HepG2 (cell line): ENCODE data around the gene ZNRF3. TPM values are rescaled to one million over a fixed set of nuclear protein-coding genes. Genes with fewer than 3 reads are reported as not detected.

Experiments
- AGO1 ChIP-seq: fragments of 200-400 bp; formaldehyde crosslinking; IDR thresholded peaks from 2 replicates; pipeline ENCODE4 v1.6.1; 2017; ENCODE audit warnings: mild to moderate bottlenecking, low read depth, low read length, moderate library complexity; ENCODE audit not compliant: poor library complexity, severe bottlenecking
- CBX5 ChIP-seq: sonication (generic); formaldehyde crosslinking; IDR thresholded peaks from 2 replicates; pipeline ENCODE4 v1.4.0; 2020; ENCODE audit warnings: missing genetic modification reagents, borderline replicate concordance
- GZF1 ChIP-seq: sonication (generic); formaldehyde crosslinking; IDR thresholded peaks from 2 replicates; pipeline ENCODE4 v1.5.1; 2020; ENCODE audit warnings: mild to moderate bottlenecking, missing genetic modification reagents
- HDAC1 ChIP-seq: sonication (generic); formaldehyde crosslinking; IDR thresholded peaks from 2 replicates; pipeline ENCODE4 v1.5.1; 2020; ENCODE audit warnings: mild to moderate bottlenecking, missing genetic modification reagents
- NR2F6 ChIP-seq, 2 experiments: IDR thresholded peaks; 2 replicates each; pipeline ENCODE4 v1.6.1; 2016; ENCODE audit warnings: antibody characterized with exemption in 1 of 2, mild to moderate bottlenecking in 1 of 2
- PAF1 ChIP-seq: IDR thresholded peaks from 2 replicates; pipeline ENCODE4 v1.6.1; 2016; ENCODE audit warnings: missing genetic modification reagents, missing compliant biosample characterization
- PHF20 ChIP-seq: sonication (generic); formaldehyde crosslinking; IDR thresholded peaks from 2 replicates; pipeline ENCODE4 v1.5.0; 2020; ENCODE audit warnings: mild to moderate bottlenecking, missing genetic modification reagents
- SP4 ChIP-seq: sonication (generic); formaldehyde crosslinking; IDR thresholded peaks from 2 replicates; pipeline ENCODE4 v1.8.1; 2023; ENCODE audit warnings: mild to moderate bottlenecking, missing genetic modification reagents
- TCF12 ChIP-seq, 2 experiments: fragments of 450-650 bp in 1 of 2; sonication (generic) in 1 of 2; formaldehyde crosslinking in 1 of 2; IDR thresholded peaks; 2 replicates each; pipeline versions ENCODE4 v1.6.1 to v1.8.0; 2017 to 2022; ENCODE audit warnings: antibody characterized with exemption in 1 of 2, mild to moderate bottlenecking in 1 of 2, missing genetic modification reagents in 1 of 2, moderate library complexity in 1 of 2
- TP53 ChIP-seq: sonication (generic); formaldehyde crosslinking; conservative IDR thresholded peaks from 2 replicates; pipeline ENCODE4 v1.4.0; 2020; ENCODE audit warnings: missing genetic modification reagents
- UBTF ChIP-seq: sonication (generic); formaldehyde crosslinking; IDR thresholded peaks from 2 replicates; pipeline ENCODE4 v1.4.0; 2020; ENCODE audit warnings: mild to moderate bottlenecking, missing genetic modification reagents
- XBP1 ChIP-seq: sonication (generic); formaldehyde crosslinking; IDR thresholded peaks from 2 replicates; pipeline ENCODE4 v1.5.0; 2020; ENCODE audit warnings: missing genetic modification reagents
- ZNF160 ChIP-seq: sonication (generic); formaldehyde crosslinking; IDR thresholded peaks from 2 replicates; pipeline ENCODE4 v1.8.0; 2022; ENCODE audit warnings: mild to moderate bottlenecking, inconsistent platforms, missing genetic modification reagents
- ZNF543 ChIP-seq: sonication (generic); formaldehyde crosslinking; IDR thresholded peaks from 2 replicates; pipeline ENCODE4 v1.4.0; 2020; ENCODE audit warnings: mild to moderate bottlenecking, missing genetic modification reagents
- ZNF569 ChIP-seq: sonication (generic); formaldehyde crosslinking; IDR thresholded peaks from 2 replicates; pipeline ENCODE4 v1.5.0; 2020; ENCODE audit warnings: mild to moderate bottlenecking, missing genetic modification reagents, moderate library complexity, borderline replicate concordance
- ZSCAN25 ChIP-seq: sonication (generic); formaldehyde crosslinking; IDR thresholded peaks from 2 replicates; pipeline ENCODE4 v1.8.0; 2022; ENCODE audit warnings: mild to moderate bottlenecking, missing genetic modification reagents
- polyA plus RNA-seq, 8 experiments: library from polyadenylated mRNA; depleted of rRNA in 3 of 8; stranded (reverse) in 7 of 8; unstranded in 1 of 8; fragments of >200 nt; fragmentation: Illumina TruSeq in 4 of 8; extraction: Trizol in 4 of 8; gene quantifications; 2 replicates each; pipeline versions ENCODE4 v1.2.1 to v1.2.3, GENCODE V29; 2011 to 2016; ENCODE audit warnings: low read depth in 4 of 8, missing spikeins in 1 of 8, mixed read lengths in 1 of 8; ENCODE audit not compliant: insufficient read depth in 1 of 8
- total RNA-seq, 5 experiments: library from RNA; depleted of rRNA; stranded (reverse); fragments of >200 nt; fragmentation: Illumina TruSeq; extraction: Trizol; gene quantifications; 2 replicates each; pipeline ENCODE4 v1.2.3, GENCODE V29; 2016; ENCODE audit warnings: low read depth in 1 of 5
- TF ChIP-seq, protein P1 (sequence below): sonication (generic); formaldehyde crosslinking; IDR thresholded peaks from 2 replicates; pipeline ENCODE4 v1.8.0; 2022; ENCODE audit warnings: mild to moderate bottlenecking, missing genetic modification reagents, moderate library complexity
- TF ChIP-seq, protein P2 (sequence below): sonication (generic); formaldehyde crosslinking; IDR thresholded peaks from 2 replicates; pipeline ENCODE4 v1.9.0; 2021; ENCODE audit warnings: missing genetic modification reagents, borderline replicate concordance
- TF ChIP-seq, protein P3 (sequence below): sonication (generic); formaldehyde crosslinking; IDR thresholded peaks from 2 replicates; pipeline ENCODE4 v1.4.0; 2020; ENCODE audit warnings: missing genetic modification reagents
- TF ChIP-seq, protein P4 (sequence below): sonication (generic); formaldehyde crosslinking; IDR thresholded peaks from 2 replicates; pipeline ENCODE4 v1.4.0; 2020; ENCODE audit warnings: missing genetic modification reagents, borderline replicate concordance

ZNRF3 gene
- total and polyA plus RNA-seq, 2 of the 13 experiments (the other 11 are each of a cell fraction or from before 2014, with no cell fraction given), result 20.3 to 36.7 TPM

DNA sequence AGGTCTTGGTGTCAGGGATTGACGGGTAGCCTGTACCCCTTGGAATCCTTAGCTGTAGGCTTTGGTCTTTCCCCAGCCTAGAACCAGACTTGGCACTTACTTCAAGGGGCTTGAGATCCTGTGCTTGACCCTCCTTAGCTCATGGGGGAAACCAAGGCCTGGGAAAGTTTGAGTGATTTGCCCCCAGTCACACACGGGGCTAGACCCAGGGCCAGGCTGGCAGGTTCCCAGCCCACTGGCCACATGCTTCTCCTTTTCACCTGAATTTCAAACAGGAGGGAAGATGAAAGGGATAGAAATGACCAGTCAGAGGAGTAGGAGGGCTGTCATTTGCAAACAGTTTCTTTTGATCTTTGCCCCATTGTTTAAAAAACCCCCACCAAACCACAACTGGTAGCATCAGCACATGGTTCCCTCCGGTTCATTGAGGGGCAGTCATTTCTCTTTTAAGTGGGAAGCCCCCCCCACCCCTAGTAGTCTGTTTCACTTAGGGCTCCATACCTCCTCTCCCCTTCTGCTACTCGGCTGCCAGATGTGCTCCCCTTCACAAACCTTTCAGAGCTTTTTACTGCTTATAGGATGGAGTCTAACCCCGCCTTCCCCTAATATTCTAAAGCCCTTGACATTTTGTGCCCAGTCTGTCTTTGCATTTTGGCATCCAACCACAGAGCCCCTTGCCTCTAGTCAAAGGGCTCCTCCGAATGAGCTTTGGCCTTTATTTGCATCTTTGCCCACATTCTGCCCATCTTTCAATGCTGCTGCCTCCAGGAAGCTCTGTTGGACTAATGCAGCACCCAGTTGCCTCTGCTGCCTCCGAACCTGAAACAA is 37.6 kb downstream of the ZNRF3 start (continued):
- peak; percentile 70 for TF ChIP-seq HDAC1 (CRISPR knock-in tag)
- TF ChIP-seq CBX5 (CRISPR knock-in tag), result peak; percentile 59; the same call in 1 of the 2 replicates
- TF ChIP-seq XBP1, result no peak
- TF ChIP-seq, protein P1, sequence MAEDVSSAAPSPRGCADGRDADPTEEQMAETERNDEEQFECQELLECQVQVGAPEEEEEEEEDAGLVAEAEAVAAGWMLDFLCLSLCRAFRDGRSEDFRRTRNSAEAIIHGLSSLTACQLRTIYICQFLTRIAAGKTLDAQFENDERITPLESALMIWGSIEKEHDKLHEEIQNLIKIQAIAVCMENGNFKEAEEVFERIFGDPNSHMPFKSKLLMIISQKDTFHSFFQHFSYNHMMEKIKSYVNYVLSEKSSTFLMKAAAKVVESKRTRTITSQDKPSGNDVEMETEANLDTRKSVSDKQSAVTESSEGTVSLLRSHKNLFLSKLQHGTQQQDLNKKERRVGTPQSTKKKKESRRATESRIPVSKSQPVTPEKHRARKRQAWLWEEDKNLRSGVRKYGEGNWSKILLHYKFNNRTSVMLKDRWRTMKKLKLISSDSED (CRISPR knock-in tag), result no peak
- peak; percentile 54; the same call in 1 of the 2 replicates for TF ChIP-seq NR2F6 (IDR thresholded peaks at IDR 0.05)
- peak; percentile 72; the same call in 1 of the 2 replicates for TF ChIP-seq NR2F6 (CRISPR knock-in tag; IDR thresholded peaks at IDR 0.05)
- no peak for TF ChIP-seq TCF12 (IDR thresholded peaks at IDR 0.05)
- peak; percentile 60; the same call in 1 of the 2 replicates for TF ChIP-seq TCF12 (CRISPR knock-in tag; IDR thresholded peaks at IDR 0.05)
- no peak for TF ChIP-seq UBTF (CRISPR knock-in tag)
- 0 out of 2 replicates have a peak, but pooled peaks have one; percentile 14 for TF ChIP-seq SP4 (CRISPR knock-in tag)
- TF ChIP-seq ZNF569, result no peak
- no peak for TF ChIP-seq PHF20
- TF ChIP-seq, protein P2, sequence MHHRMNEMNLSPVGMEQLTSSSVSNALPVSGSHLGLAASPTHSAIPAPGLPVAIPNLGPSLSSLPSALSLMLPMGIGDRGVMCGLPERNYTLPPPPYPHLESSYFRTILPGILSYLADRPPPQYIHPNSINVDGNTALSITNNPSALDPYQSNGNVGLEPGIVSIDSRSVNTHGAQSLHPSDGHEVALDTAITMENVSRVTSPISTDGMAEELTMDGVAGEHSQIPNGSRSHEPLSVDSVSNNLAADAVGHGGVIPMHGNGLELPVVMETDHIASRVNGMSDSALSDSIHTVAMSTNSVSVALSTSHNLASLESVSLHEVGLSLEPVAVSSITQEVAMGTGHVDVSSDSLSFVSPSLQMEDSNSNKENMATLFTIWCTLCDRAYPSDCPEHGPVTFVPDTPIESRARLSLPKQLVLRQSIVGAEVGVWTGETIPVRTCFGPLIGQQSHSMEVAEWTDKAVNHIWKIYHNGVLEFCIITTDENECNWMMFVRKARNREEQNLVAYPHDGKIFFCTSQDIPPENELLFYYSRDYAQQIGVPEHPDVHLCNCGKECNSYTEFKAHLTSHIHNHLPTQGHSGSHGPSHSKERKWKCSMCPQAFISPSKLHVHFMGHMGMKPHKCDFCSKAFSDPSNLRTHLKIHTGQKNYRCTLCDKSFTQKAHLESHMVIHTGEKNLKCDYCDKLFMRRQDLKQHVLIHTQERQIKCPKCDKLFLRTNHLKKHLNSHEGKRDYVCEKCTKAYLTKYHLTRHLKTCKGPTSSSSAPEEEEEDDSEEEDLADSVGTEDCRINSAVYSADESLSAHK (CRISPR knock-in tag), result no peak
- TF ChIP-seq ZNF160 (CRISPR knock-in tag), result 0 out of 2 replicates have a peak, but pooled peaks have one; percentile 38
- 0 out of 2 replicates have a peak, but pooled peaks have one; percentile 33 for TF ChIP-seq ZSCAN25 (CRISPR knock-in tag)
- no peak for TF ChIP-seq GZF1
- no peak for TF ChIP-seq ZNF543 (CRISPR knock-in tag)
- TF ChIP-seq PAF1, result no peak
- TF ChIP-seq, protein P3, sequence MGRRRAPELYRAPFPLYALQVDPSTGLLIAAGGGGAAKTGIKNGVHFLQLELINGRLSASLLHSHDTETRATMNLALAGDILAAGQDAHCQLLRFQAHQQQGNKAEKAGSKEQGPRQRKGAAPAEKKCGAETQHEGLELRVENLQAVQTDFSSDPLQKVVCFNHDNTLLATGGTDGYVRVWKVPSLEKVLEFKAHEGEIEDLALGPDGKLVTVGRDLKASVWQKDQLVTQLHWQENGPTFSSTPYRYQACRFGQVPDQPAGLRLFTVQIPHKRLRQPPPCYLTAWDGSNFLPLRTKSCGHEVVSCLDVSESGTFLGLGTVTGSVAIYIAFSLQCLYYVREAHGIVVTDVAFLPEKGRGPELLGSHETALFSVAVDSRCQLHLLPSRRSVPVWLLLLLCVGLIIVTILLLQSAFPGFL, result no peak
- no peak for TF ChIP-seq AGO1
- TF ChIP-seq TP53, result no peak; the same call in 1 of the 2 replicates
- TF ChIP-seq, protein P4, sequence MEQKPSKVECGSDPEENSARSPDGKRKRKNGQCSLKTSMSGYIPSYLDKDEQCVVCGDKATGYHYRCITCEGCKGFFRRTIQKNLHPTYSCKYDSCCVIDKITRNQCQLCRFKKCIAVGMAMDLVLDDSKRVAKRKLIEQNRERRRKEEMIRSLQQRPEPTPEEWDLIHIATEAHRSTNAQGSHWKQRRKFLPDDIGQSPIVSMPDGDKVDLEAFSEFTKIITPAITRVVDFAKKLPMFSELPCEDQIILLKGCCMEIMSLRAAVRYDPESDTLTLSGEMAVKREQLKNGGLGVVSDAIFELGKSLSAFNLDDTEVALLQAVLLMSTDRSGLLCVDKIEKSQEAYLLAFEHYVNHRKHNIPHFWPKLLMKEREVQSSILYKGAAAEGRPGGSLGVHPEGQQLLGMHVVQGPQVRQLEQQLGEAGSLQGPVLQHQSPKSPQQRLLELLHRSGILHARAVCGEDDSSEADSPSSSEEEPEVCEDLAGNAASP, result peak; percentile 75
